GM19324 (cell line): Measurements from ENCODE around the gene BLOC1S4.

Experiments used
- ATAC-seq: cut with Tn5 transposase; IDR thresholded peaks from one replicate; pipeline ENCODE4 v1.9.1; 2021; ENCODE audit warnings: mild to moderate bottlenecking, moderate library complexity; ENCODE audit not compliant: unreplicated experiment, low FRiP score

BLOC1S4 gene

DNA sequence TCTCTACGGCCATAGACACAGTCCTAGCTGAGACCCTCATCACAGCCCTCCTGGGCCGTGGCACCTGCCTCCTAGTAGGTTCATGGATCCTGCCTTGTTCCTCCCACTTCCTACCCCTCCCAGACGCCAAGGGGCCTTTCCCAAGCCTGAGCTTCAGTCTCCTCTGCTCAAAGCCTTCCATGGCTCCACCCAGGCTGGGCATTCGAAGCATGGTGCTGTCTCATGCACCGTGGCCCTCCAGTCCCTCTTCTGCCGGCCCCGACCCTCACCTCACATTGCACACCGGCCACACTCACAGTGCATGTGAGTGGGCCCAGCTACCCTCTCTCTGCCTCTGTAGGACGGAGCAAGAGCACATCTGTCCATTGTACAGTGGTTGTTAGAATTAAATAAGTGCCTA lies 44.9 kb downstream of the BLOC1S4 start:
- ATAC-seq = no peak

- no peak for ATAC-seq
Observed at GRCh38 chr4:6761649-6762615, 46.0 kb downstream of the BLOC1S4 start.

DNA sequence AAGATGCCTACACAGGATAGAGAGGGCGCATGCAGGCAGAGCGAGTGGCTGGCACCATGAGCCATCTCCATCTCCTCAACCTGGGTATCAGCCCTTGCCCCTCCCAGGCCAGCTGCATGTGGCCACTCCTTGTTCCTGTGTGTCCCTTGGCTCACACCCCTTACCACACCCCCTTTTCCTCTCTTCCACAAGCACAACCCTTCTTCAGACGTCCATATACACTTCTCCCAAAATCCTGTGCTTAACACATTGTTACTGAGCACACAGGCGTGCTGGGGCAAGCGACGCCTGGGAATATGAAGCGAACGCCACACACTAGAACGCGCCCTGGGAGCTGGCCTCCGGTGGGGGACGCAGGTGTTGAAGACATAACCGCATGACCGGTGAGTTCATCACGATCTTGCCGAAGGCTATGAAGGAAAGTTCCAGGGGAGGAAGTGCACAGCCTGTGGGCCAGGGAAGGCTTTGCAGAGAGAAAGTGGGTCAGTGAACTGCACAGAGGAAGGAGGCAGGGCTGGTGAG lies 47.4 kb downstream of the BLOC1S4 start:
- no peak for ATAC-seq

- ATAC-seq = no peak
Observed at GRCh38 chr4:6764976-6765620, 49.1 kb downstream of the BLOC1S4 start.

- ATAC-seq = no peak
Observed at GRCh38 chr4:6765703-6766102, 49.7 kb downstream of the BLOC1S4 start.
